GM12878 (cell line): ENCODE data around the gene MAGI1. TPM values are rescaled to one million over a fixed set of nuclear protein-coding genes. Genes with fewer than 3 reads are reported as not detected.

Experiments used
- ATAC-seq: fragments of 200-7000 bp; cut with Tn5 transposase; 3 replicates; pipeline ENCODE4 v1.9.1; 2020; ENCODE audit warnings: mild to moderate bottlenecking, moderate library complexity
- BruUV-seq: library from RNA; stranded (reverse); fragments of 400-500 nt; replicated peaks from 2 replicates; lab custom pipeline; 2021; lab: Mats Ljungman, UMichigan
- CTCF ChIA-PET: fragments of 300-600 bp; sonication (Branson Sonifier 250); formaldehyde crosslinking; extraction: SDS; loops from one replicate; lab custom pipeline; 2021; ENCODE audit warnings: inconsistent platforms; lab: Yijun Ruan, JAX
- POLR2A ChIA-PET: fragments of 350-600 bp; formaldehyde crosslinking; extraction: SDS; loops from one replicate; lab custom pipeline; 2021; ENCODE audit warnings: inconsistent platforms; lab: Charles Lee
- RAD21 ChIA-PET: fragments of 300-600 bp; sonication (Branson Sonifier 250); formaldehyde crosslinking; loops from one replicate; lab custom pipeline; 2023; ENCODE audit warnings: antibody characterized with exemption; ENCODE audit not compliant: unreplicated experiment; lab: Charles Lee
- SMC1A ChIA-PET: fragments of 300-600 bp; sonication (Branson Sonifier 250); formaldehyde crosslinking; loops from one replicate; lab custom pipeline; 2023; ENCODE audit not compliant: unreplicated experiment, uncharacterized antibody; lab: Charles Lee
- DNase-seq: peaks from one replicate; pipeline ENCODE4 v3.0.0-alpha.2; 2011; ENCODE audit warnings: low read depth, low spot score
- FAIRE-seq: peaks from 3 replicates; lab custom pipeline; 2011; peaks lifted over from hg19 to GRCh38; lab: Jason Lieb, UNC
- H2AFZ ChIP-seq: 2 replicates; pipeline ENCODE4 v1.6.0; 2011; ENCODE audit warnings: low read depth, low read length, control low read depth; ENCODE audit not compliant: control insufficient read depth
- H3K27ac ChIP-seq: 2 replicates; pipeline ENCODE4 v1.5.1; 2011; ENCODE audit warnings: control low read depth; ENCODE audit not compliant: control insufficient read depth, insufficient read depth
- H3K27me3 ChIP-seq, 2 experiments: replicated peaks in 1 of 2; 2 replicates each; pipeline versions ENCODE4 v1.6.0 to v1.6.1; 2011; ENCODE audit warnings: low read length in 1 of 2; ENCODE audit not compliant: control insufficient read depth in 2 of 2, insufficient read depth in 2 of 2
- H3K36me3 ChIP-seq, 2 experiments: 2 replicates each; pipeline ENCODE4 v1.5.1; 2011; ENCODE audit warnings: low read length in 1 of 2; ENCODE audit not compliant: control insufficient read depth in 2 of 2, insufficient read depth in 2 of 2
- H3K4me1 ChIP-seq: 2 replicates; pipeline ENCODE4 v1.6.1; 2011; ENCODE audit warnings: mild to moderate bottlenecking, low read length, moderate library complexity, mixed read lengths; ENCODE audit not compliant: control insufficient read depth, insufficient read depth
- H3K4me2 ChIP-seq: 2 replicates; pipeline ENCODE4 v1.6.0; 2011; ENCODE audit warnings: control low read depth; ENCODE audit not compliant: control insufficient read depth, insufficient read depth
- H3K4me3 ChIP-seq: fragments of 200-600 bp; sonication (generic); 2 replicates; pipeline ENCODE4 v1.5.1; 2016
- H3K79me2 ChIP-seq: 2 replicates; pipeline ENCODE4 v1.6.0; 2011; ENCODE audit warnings: low read length; ENCODE audit not compliant: control insufficient read depth, insufficient read depth
- H3K9ac ChIP-seq: 2 replicates; pipeline ENCODE4 v1.8.0; 2011; ENCODE audit warnings: low read length, control low read depth, mixed read lengths; ENCODE audit not compliant: control insufficient read depth, insufficient read depth
- H3K9me3 ChIP-seq: replicated peaks from 3 replicates; pipeline ENCODE4 v1.5.1; 2011; ENCODE audit warnings: mild to moderate bottlenecking, low read length; ENCODE audit not compliant: control insufficient read depth, insufficient read depth
- H4K20me1 ChIP-seq: 2 replicates; pipeline ENCODE4 v1.6.0; 2011; ENCODE audit not compliant: control insufficient read depth, insufficient read depth
- HDGF ChIP-seq: fragments of 450-650 bp; IDR thresholded peaks from 2 replicates; pipeline ENCODE4 v1.6.1; 2016; ENCODE audit warnings: antibody characterized with exemption
- PAX8 ChIP-seq: fragments of 450-650 bp; IDR thresholded peaks from 2 replicates; pipeline ENCODE4 v1.6.1; 2017; ENCODE audit warnings: mild to moderate bottlenecking, moderate library complexity
- RBBP5 ChIP-seq: fragments of 200-600 bp; sonication (generic); conservative IDR thresholded peaks from 2 replicates; pipeline ENCODE4 v1.6.1; 2016
- ZNF274 ChIP-seq: IDR thresholded peaks from one replicate; pipeline ENCODE4 v1.8.0; 2011; ENCODE audit not compliant: insufficient read length, insufficient read depth
- whole genome bisulfite sequencing: methylation state at CpG from one replicate; pipeline ENCODE4 v1.1.6; 2016; ENCODE audit warnings: low lambda C conversion rate; ENCODE audit not compliant: insufficient replicate concordance, insufficient coverage; ENCODE audit errors: missing lambda C conversion rate; 5-methylcytosine and 5-hydroxymethylcytosine counted together
- in situ Hi-C: fragments of 300-500 bp; cut with MboI; formaldehyde crosslinking; loops from 9 replicates; pipeline ENCODE4 v1.14.3; 2018; ENCODE audit warnings: mixed read lengths
- intact Hi-C: fragments of 100-400 bp; cut with micrococcal nuclease; formaldehyde crosslinking; loops from one replicate; pipeline ENCODE4 v1.14.2; 2022; ENCODE audit not compliant: unreplicated experiment
- polyA plus RNA-seq, 11 experiments: library from polyadenylated mRNA; depleted of rRNA in 4 of 11; unstranded in 6 of 11; stranded (reverse) in 5 of 11; fragments of >200 nt; fragmentation: Nextera tagmentation in 4 of 11; fragmentation: Illumina TruSeq in 1 of 11; extraction: Ambion mirVana in 4 of 11; extraction: Trizol in 1 of 11; gene quantifications; 1 replicate in 1 of 11; 2 replicates in 10 of 11; pipeline versions ENCODE4 v1.2.1 to v1.2.3, GENCODE V29; 2011 to 2016; ENCODE audit warnings: inconsistent platforms in 2 of 11, missing spikeins in 2 of 11, low read depth in 1 of 11
- total RNA-seq, 4 experiments: library from RNA; depleted of rRNA in 3 of 4; stranded (reverse); fragments of >200 nt in 3 of 4; fragmentation: Illumina TruSeq in 1 of 4; extraction: Trizol in 1 of 4; gene quantifications; 2 replicates each; pipeline versions ENCODE4 v1.2.1 to v1.2.3, GENCODE V29; 2013 to 2021
- TF ChIP-seq, protein P1 (sequence below): IDR thresholded peaks from 2 replicates; pipeline ENCODE4 v1.6.1; 2012; ENCODE audit warnings: low read depth, low read length, improper control_type of control experiment
- TF ChIP-seq, protein P2 (sequence below): fragments of 450-650 bp; IDR thresholded peaks from 2 replicates; pipeline ENCODE4 v1.6.1; 2017; ENCODE audit warnings: mild to moderate bottlenecking, low read depth, inconsistent platforms; ENCODE audit not compliant: poor library complexity, severe bottlenecking

MAGI1 gene
- total and polyA plus RNA-seq, 10 of the 15 experiments (the other 5 are each of a cell fraction or from before 2014, with no cell fraction given) = 0.02 to 3.3 (median 0.29) TPM; not detected in 1

DNA sequence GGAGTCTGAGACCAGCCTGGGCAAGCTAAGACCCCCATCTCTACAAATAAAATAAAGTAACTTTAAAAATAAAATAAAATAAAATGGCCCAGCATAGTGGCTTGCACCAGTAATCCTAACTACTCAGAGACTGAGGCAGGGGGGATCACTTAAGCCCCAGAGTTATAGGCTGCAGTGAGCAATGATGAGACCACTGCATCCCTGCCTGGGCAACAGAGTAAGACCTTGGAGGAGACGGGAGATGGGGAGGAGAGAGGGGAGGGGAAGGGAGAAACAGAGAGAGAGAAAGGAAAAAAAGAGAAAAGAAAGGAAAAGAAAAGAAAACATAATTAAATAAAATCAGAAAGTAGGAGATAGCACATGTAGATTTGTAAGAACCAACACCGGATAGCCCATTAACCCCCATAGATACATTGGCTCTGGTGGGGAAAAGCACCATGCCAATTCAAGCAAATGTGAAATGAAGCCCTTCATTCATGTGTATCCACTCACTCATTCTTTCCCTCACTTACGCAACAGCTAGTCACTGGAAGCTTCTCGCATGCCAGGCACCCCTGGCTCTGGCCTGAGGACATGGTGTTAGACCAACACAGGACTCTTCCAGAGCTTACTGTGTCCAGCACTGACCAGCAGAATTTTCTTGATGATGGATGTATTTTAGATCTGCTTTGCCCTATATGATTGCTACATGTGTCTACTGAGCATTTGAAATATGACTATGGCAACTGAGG is 183.2 kb downstream of the MAGI1 start:
- Histone ChIP-seq H3K9ac (no peak overlapping the region), H2AFZ (no peak overlapping the region), H3K36me3 (no peaks in the 10 kb centered on the region), H3K27me3 (no peaks in the 10 kb centered on the region), H3K4me3 (no peak overlapping the region), H3K79me2 (no peaks in the 10 kb centered on the region), H3K4me2 (no peak overlapping the region)
- DNase-seq (no peak), ATAC-seq (no peak), FAIRE-seq (no peak)
- no TSS peak for BruUV-seq
- CTCF ChIA-PET = no interaction called here
- POLR2A ChIA-PET = no interaction called here
- RAD21 ChIA-PET = no interaction called here
- TF ChIP-seq ZNF274 (no peak), RBBP5 (no peak), PAX8 (no peak), HDGF (no peak)
- TF ChIP-seq, protein P1, sequence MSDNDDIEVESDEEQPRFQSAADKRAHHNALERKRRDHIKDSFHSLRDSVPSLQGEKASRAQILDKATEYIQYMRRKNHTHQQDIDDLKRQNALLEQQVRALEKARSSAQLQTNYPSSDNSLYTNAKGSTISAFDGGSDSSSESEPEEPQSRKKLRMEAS = no peak
- TF ChIP-seq, protein P2, sequence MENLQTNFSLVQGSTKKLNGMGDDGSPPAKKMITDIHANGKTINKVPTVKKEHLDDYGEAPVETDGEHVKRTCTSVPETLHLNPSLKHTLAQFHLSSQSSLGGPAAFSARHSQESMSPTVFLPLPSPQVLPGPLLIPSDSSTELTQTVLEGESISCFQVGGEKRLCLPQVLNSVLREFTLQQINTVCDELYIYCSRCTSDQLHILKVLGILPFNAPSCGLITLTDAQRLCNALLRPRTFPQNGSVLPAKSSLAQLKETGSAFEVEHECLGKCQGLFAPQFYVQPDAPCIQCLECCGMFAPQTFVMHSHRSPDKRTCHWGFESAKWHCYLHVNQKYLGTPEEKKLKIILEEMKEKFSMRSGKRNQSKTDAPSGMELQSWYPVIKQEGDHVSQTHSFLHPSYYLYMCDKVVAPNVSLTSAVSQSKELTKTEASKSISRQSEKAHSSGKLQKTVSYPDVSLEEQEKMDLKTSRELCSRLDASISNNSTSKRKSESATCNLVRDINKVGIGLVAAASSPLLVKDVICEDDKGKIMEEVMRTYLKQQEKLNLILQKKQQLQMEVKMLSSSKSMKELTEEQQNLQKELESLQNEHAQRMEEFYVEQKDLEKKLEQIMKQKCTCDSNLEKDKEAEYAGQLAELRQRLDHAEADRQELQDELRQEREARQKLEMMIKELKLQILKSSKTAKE = no peak
- TF ChIP-seq, all 136 proteins: peak for 0
- intact Hi-C loops (no loop called here), in situ Hi-C loops (no loop called here)
- SMC1A ChIA-PET = no interaction called here
- Histone ChIP-seq H3K4me1 (no peaks in the 10 kb centered on the region), H3K27ac (no peak overlapping the region), H3K9me3 (no peaks in the 10 kb centered on the region), H4K20me1 (no peaks in the 10 kb centered on the region)
- WGBS = 69% methylated on average over 3 of the region's 4 CpGs
